GM23248 (cell line): ENCODE data around the gene SLC22A9. TPM values are rescaled to one million over a fixed set of nuclear protein-coding genes. Genes with fewer than 3 reads are reported as not detected.

Experiments
- DNase-seq: peaks from one replicate; pipeline ENCODE4 v3.0.0-alpha.2; 2015
- H2AFZ ChIP-seq: fragments of 200-600 bp; sonication (generic); 2 replicates; pipeline ENCODE4 v1.6.1; 2016; ENCODE audit warnings: antibody characterized with exemption
- H3F3A ChIP-seq: fragments of 200-600 bp; sonication (generic); 2 replicates; pipeline ENCODE4 v1.6.1; 2016; ENCODE audit warnings: mild to moderate bottlenecking, antibody characterized with exemption, mixed run types; ENCODE audit not compliant: insufficient read depth
- H3K27ac ChIP-seq: fragments of 200-600 bp; sonication (generic); 2 replicates; pipeline ENCODE4 v1.5.1; 2016; ENCODE audit warnings: mild to moderate bottlenecking
- H3K27me3 ChIP-seq: fragments of 200-600 bp; sonication (generic); replicated peaks from 2 replicates; pipeline ENCODE4 v1.6.1; 2016; ENCODE audit warnings: mild to moderate bottlenecking; ENCODE audit not compliant: insufficient read depth
- H3K36me3 ChIP-seq: fragments of 200-600 bp; sonication (generic); 2 replicates; pipeline ENCODE4 v1.6.1; 2016; ENCODE audit warnings: low read depth, mild to moderate bottlenecking
- H3K4me1 ChIP-seq: fragments of 200-600 bp; sonication (generic); 2 replicates; pipeline ENCODE4 v1.6.1; 2016; ENCODE audit warnings: mild to moderate bottlenecking; ENCODE audit not compliant: insufficient read depth
- H3K4me2 ChIP-seq: fragments of 200-600 bp; sonication (generic); one replicate; pipeline ENCODE4 v1.6.1; 2016; ENCODE audit warnings: mild to moderate bottlenecking; ENCODE audit not compliant: unreplicated experiment
- H3K4me3 ChIP-seq: fragments of 200-600 bp; sonication (generic); 2 replicates; pipeline ENCODE4 v1.5.1; 2016; ENCODE audit warnings: mild to moderate bottlenecking
- H3K79me2 ChIP-seq: fragments of 200-600 bp; sonication (generic); 2 replicates; pipeline ENCODE4 v1.6.1; 2016; ENCODE audit warnings: mild to moderate bottlenecking; ENCODE audit not compliant: insufficient read depth
- H3K9ac ChIP-seq: fragments of 200-600 bp; sonication (generic); 2 replicates; pipeline ENCODE4 v1.6.1; 2016; ENCODE audit warnings: mild to moderate bottlenecking
- H3K9me2 ChIP-seq: fragments of 200-600 bp; sonication (generic); 2 replicates; pipeline ENCODE4 v1.6.1; 2016; ENCODE audit warnings: mixed run types, mild to moderate bottlenecking, moderate library complexity; ENCODE audit not compliant: insufficient read depth
- H3K9me3 ChIP-seq: fragments of 200-600 bp; sonication (generic); one replicate; pipeline ENCODE4 v1.6.1; 2017; ENCODE audit warnings: low read depth
- H4K20me1 ChIP-seq: fragments of 200-600 bp; sonication (generic); 2 replicates; pipeline ENCODE4 v1.6.0; 2016; ENCODE audit not compliant: insufficient read depth
- EZH2 ChIP-seq: fragments of 200-600 bp; sonication (generic); IDR thresholded peaks from 2 replicates; pipeline ENCODE4 v1.6.1; 2018; ENCODE audit warnings: antibody characterized with exemption, mild to moderate bottlenecking; ENCODE audit not compliant: insufficient read depth, poor library complexity, severe bottlenecking
- EZH2phosphoT487 ChIP-seq: fragments of 200-600 bp; sonication (generic); IDR thresholded peaks from 2 replicates; pipeline ENCODE4 v1.6.1; 2018; ENCODE audit warnings: antibody characterized with exemption, moderate library complexity, mild to moderate bottlenecking, low read depth; ENCODE audit not compliant: insufficient read depth
- WGBS, 2 experiments: methylation state at CpG; one replicate each; pipeline ENCODE4 v1.1.6; 2015 to 2017; ENCODE audit warnings: low lambda C conversion rate in 2 of 2, low coverage in 1 of 2; ENCODE audit errors: missing lambda C conversion rate in 2 of 2; 5-methylcytosine and 5-hydroxymethylcytosine counted together
- in situ Hi-C: fragments of 300-500 bp; cut with MboI; formaldehyde crosslinking; loops from 2 replicates; pipeline ENCODE4 v1.15.0; 2020
- polyA plus RNA-seq: library from polyadenylated mRNA; unstranded; fragments of >200 nt; fragmentation: Nextera tagmentation; extraction: Ambion mirVana; gene quantifications from 2 replicates; pipeline ENCODE4 v1.2.1, GENCODE V29; 2016
- total RNA-seq: library from RNA; depleted of rRNA; stranded (reverse); fragments of >200 nt; shearing (Covaris generic); gene quantifications from 2 replicates; pipeline ENCODE4 v1.2.3, GENCODE V29; 2014; rRNA removed

Gene SLC22A9
- total and polyA plus RNA-seq, 2 experiments from 2014 or later = not detected

DNA sequence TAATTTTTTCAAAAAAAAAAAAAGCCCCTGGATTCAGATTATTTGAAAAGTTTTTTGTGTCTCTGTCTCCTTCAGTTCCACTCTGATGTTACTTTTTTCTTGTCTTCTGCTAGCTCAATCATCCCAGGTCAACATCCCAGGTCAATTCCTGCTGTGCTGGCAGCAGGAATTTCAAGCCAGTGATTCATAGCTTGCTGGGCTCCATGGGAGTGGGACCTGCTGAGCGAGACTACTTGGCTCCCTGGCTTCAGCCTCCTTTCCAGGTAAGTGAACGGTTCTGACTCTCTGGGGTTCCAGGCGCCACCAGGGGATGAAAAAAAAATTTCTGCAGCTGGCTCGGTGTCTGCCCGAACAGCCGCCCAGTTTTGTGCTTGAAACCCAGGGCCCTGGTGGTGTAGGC lies 90.0 kb downstream of the SLC22A9 start:
- Histone ChIP-seq H3K4me1 (no peaks in the 10 kb centered on the region), H3K9ac (no peak overlapping the region), H3K36me3 (no peaks in the 10 kb centered on the region), H3K9me3 (no peaks in the 10 kb centered on the region), H3K4me3 (no peak overlapping the region), H4K20me1 (no peaks in the 10 kb centered on the region), H3K27me3 (peaks cover 7% of the 10 kb centered on the region; the same call in 1 of the 2 replicates), H3K9me2 (no peaks in the 10 kb centered on the region), H3K79me2 (no peaks in the 10 kb centered on the region), H2AFZ (no peak overlapping the region), H3K4me2 (no peak overlapping the region), H3K27ac (no peak overlapping the region), H3F3A (no peaks in the 10 kb centered on the region)
- no peak for DNase-seq
- in situ Hi-C loops = no loop called here
- 37 to 51% methylated on average over 6 of the region's 6 CpGs for WGBS, 2 experiments
- no peak for TF ChIP-seq EZH2phosphoT487
- TF ChIP-seq EZH2 = no peak

Other genes with a start within 250 kb of the SLC22A9 start
- not detected in 2 replicates for gene SLC22A24, start 225.6 kb upstream of the SLC22A9 start, total RNA-seq
- not detected in 2 replicates for gene SLC22A24, start 225.6 kb upstream of the SLC22A9 start, polyA plus RNA-seq
- gene SLC22A25, start 126.2 kb upstream of the SLC22A9 start, total RNA-seq = not detected in 2 replicates
- not detected in 2 replicates for gene SLC22A25, start 126.2 kb upstream of the SLC22A9 start, polyA plus RNA-seq
- gene PLAAT5, start 121.4 kb downstream of the SLC22A9 start, total RNA-seq = not detected in 2 replicates
- gene PLAAT5, start 121.4 kb downstream of the SLC22A9 start, polyA plus RNA-seq = not detected in 2 replicates
- not detected in 2 replicates for gene LGALS12, start 136.3 kb downstream of the SLC22A9 start, total RNA-seq
- gene LGALS12, start 136.3 kb downstream of the SLC22A9 start, polyA plus RNA-seq = not detected in 2 replicates
- 0.65 and 3.2 TPM in 2 replicates for gene PLAAT4, start 167.0 kb downstream of the SLC22A9 start, total RNA-seq
- 0.84 and 1.2 TPM in 2 replicates for gene PLAAT4, start 167.0 kb downstream of the SLC22A9 start, polyA plus RNA-seq
- gene PLAAT2, start 193.6 kb downstream of the SLC22A9 start, total RNA-seq = not detected in 2 replicates
- gene PLAAT2, start 193.6 kb downstream of the SLC22A9 start, polyA plus RNA-seq = not detected in 2 replicates
- gene PLAAT3, start 244.6 kb downstream of the SLC22A9 start, total RNA-seq = 1.8 and 4.3 TPM in 2 replicates
- 4.2 and 4.9 TPM in 2 replicates for gene PLAAT3, start 244.6 kb downstream of the SLC22A9 start, polyA plus RNA-seq